GM23338 (cell line): ENCODE results near the gene KSR2.

Experiments
- TF ChIP-seq, protein P1 (sequence below): IDR thresholded peaks from one replicate; pipeline ENCODE4 v1.6.1; 2018; ENCODE audit warnings: antibody characterized with exemption; ENCODE audit not compliant: unreplicated experiment
- TF ChIP-seq, protein P2 (sequence below), 2 experiments: fragments of 200-600 bp in 1 of 2; sonication (generic) in 1 of 2; conservative IDR thresholded peaks; 2 replicates each; pipeline versions ENCODE4 v1.5.1 to v1.6.1; 2016 to 2017; ENCODE audit warnings: antibody characterized with exemption in 2 of 2, low read depth in 2 of 2, mild to moderate bottlenecking in 2 of 2, moderate library complexity in 1 of 2
- TF ChIP-seq, protein P3 (sequence below): fragments of 250-450 bp; sonication (Bioruptor Pico); IDR thresholded peaks from 2 replicates; pipeline ENCODE4 v1.5.0; 2020; ENCODE audit warnings: mild to moderate bottlenecking, moderate library complexity

DNA sequence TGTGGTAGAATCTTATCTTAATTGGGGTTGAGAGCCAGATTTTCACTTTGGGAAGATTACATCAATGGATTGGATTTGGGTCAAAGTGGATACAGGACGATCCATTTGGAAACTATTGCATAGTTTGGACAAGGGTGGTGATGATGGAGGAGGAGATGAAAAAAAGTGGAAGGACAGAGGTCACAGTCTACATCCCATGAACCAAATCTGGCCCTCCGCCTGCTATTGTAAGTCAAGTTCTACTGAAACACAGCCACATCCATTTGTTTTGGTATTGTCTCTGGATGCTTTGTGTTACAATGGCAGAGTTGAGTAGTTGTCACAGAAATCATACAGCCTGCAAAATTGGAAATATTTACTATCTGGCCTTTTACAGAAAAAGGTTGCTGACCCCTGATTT is 310.6 kb downstream of the KSR2 start:
- TF ChIP-seq, protein P1, sequence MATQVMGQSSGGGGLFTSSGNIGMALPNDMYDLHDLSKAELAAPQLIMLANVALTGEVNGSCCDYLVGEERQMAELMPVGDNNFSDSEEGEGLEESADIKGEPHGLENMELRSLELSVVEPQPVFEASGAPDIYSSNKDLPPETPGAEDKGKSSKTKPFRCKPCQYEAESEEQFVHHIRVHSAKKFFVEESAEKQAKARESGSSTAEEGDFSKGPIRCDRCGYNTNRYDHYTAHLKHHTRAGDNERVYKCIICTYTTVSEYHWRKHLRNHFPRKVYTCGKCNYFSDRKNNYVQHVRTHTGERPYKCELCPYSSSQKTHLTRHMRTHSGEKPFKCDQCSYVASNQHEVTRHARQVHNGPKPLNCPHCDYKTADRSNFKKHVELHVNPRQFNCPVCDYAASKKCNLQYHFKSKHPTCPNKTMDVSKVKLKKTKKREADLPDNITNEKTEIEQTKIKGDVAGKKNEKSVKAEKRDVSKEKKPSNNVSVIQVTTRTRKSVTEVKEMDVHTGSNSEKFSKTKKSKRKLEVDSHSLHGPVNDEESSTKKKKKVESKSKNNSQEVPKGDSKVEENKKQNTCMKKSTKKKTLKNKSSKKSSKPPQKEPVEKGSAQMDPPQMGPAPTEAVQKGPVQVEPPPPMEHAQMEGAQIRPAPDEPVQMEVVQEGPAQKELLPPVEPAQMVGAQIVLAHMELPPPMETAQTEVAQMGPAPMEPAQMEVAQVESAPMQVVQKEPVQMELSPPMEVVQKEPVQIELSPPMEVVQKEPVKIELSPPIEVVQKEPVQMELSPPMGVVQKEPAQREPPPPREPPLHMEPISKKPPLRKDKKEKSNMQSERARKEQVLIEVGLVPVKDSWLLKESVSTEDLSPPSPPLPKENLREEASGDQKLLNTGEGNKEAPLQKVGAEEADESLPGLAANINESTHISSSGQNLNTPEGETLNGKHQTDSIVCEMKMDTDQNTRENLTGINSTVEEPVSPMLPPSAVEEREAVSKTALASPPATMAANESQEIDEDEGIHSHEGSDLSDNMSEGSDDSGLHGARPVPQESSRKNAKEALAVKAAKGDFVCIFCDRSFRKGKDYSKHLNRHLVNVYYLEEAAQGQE: no peak
- TF ChIP-seq, protein P2, sequence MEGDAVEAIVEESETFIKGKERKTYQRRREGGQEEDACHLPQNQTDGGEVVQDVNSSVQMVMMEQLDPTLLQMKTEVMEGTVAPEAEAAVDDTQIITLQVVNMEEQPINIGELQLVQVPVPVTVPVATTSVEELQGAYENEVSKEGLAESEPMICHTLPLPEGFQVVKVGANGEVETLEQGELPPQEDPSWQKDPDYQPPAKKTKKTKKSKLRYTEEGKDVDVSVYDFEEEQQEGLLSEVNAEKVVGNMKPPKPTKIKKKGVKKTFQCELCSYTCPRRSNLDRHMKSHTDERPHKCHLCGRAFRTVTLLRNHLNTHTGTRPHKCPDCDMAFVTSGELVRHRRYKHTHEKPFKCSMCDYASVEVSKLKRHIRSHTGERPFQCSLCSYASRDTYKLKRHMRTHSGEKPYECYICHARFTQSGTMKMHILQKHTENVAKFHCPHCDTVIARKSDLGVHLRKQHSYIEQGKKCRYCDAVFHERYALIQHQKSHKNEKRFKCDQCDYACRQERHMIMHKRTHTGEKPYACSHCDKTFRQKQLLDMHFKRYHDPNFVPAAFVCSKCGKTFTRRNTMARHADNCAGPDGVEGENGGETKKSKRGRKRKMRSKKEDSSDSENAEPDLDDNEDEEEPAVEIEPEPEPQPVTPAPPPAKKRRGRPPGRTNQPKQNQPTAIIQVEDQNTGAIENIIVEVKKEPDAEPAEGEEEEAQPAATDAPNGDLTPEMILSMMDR (conservative IDR thresholded peaks at IDR 0.05; ENCODE audit: low read depth in 2 of 2): no peak
- TF ChIP-seq, protein P3, sequence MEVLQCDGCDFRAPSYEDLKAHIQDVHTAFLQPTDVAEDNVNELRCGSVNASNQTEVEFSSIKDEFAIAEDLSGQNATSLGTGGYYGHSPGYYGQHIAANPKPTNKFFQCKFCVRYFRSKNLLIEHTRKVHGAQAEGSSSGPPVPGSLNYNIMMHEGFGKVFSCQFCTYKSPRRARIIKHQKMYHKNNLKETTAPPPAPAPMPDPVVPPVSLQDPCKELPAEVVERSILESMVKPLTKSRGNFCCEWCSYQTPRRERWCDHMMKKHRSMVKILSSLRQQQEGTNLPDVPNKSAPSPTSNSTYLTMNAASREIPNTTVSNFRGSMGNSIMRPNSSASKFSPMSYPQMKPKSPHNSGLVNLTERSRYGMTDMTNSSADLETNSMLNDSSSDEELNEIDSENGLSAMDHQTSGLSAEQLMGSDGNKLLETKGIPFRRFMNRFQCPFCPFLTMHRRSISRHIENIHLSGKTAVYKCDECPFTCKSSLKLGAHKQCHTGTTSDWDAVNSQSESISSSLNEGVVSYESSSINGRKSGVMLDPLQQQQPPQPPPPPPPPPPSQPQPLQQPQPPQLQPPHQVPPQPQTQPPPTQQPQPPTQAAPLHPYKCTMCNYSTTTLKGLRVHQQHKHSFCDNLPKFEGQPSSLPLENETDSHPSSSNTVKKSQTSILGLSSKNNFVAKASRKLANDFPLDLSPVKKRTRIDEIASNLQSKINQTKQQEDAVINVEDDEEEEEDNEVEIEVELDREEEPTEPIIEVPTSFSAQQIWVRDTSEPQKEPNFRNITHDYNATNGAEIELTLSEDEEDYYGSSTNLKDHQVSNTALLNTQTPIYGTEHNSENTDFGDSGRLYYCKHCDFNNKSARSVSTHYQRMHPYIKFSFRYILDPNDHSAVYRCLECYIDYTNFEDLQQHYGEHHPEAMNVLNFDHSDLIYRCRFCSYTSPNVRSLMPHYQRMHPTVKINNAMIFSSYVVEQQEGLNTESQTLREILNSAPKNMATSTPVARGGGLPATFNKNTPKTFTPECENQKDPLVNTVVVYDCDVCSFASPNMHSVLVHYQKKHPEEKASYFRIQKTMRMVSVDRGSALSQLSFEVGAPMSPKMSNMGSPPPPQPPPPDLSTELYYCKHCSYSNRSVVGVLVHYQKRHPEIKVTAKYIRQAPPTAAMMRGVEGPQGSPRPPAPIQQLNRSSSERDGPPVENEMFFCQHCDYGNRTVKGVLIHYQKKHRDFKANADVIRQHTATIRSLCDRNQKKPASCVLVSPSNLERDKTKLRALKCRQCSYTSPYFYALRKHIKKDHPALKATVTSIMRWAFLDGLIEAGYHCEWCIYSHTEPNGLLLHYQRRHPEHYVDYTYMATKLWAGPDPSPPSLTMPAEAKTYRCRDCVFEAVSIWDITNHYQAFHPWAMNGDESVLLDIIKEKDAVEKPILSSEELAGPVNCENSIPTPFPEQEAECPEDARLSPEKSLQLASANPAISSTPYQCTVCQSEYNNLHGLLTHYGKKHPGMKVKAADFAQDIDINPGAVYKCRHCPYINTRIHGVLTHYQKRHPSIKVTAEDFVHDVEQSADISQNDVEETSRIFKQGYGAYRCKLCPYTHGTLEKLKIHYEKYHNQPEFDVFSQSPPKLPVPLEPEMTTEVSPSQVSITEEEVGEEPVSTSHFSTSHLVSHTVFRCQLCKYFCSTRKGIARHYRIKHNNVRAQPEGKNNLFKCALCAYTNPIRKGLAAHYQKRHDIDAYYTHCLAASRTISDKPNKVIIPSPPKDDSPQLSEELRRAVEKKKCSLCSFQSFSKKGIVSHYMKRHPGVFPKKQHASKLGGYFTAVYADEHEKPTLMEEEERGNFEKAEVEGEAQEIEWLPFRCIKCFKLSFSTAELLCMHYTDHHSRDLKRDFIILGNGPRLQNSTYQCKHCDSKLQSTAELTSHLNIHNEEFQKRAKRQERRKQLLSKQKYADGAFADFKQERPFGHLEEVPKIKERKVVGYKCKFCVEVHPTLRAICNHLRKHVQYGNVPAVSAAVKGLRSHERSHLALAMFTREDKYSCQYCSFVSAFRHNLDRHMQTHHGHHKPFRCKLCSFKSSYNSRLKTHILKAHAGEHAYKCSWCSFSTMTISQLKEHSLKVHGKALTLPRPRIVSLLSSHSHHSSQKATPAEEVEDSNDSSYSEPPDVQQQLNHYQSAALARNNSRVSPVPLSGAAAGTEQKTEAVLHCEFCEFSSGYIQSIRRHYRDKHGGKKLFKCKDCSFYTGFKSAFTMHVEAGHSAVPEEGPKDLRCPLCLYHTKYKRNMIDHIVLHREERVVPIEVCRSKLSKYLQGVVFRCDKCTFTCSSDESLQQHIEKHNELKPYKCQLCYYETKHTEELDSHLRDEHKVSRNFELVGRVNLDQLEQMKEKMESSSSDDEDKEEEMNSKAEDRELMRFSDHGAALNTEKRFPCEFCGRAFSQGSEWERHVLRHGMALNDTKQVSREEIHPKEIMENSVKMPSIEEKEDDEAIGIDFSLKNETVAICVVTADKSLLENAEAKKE (CRISPR knock-in tag): no peak
